H9 (cell line): ENCODE measurements around the gene FOXD2. TPM values are rescaled to one million over a fixed set of nuclear protein-coding genes. Genes with fewer than 3 reads are reported as not detected.

Experiments used
- DNase-seq: peaks from one replicate; pipeline ENCODE4 v3.0.0-alpha.2; 2017
- H2AFZ ChIP-seq: one replicate; pipeline ENCODE4 v1.6.1; 2013; ENCODE audit warnings: mild to moderate bottlenecking, low read length, control low read depth, moderate library complexity
- H2AK5ac ChIP-seq: 2 replicates; pipeline ENCODE4 v1.6.1; 2013; ENCODE audit warnings: low read length, control low read depth, mixed read lengths; ENCODE audit not compliant: insufficient read length
- H2BK120ac ChIP-seq: one replicate; pipeline ENCODE4 v1.6.1; 2013; ENCODE audit warnings: low read depth, mild to moderate bottlenecking, low read length, control low read depth, inconsistent platforms; ENCODE audit not compliant: poor library complexity, severe bottlenecking
- H2BK12ac ChIP-seq: 2 replicates; pipeline ENCODE4 v1.6.1; 2013; ENCODE audit warnings: low read length, control low read depth, mixed read lengths, low read depth; ENCODE audit not compliant: insufficient read length
- H2BK15ac ChIP-seq: 2 replicates; pipeline ENCODE4 v1.6.1; 2013; ENCODE audit warnings: low read depth, low read length, control low read depth
- H2BK20ac ChIP-seq: one replicate; pipeline ENCODE4 v1.6.1; 2013; ENCODE audit warnings: low read depth, mild to moderate bottlenecking, low read length, control low read depth, inconsistent platforms; ENCODE audit not compliant: poor library complexity, severe bottlenecking
- H2BK5ac ChIP-seq: 2 replicates; pipeline ENCODE4 v1.6.1; 2013; ENCODE audit warnings: low read length, control low read depth, mixed read lengths; ENCODE audit not compliant: insufficient read length
- H3K14ac ChIP-seq: 2 replicates; pipeline ENCODE4 v1.6.1; 2013; ENCODE audit warnings: low read length, control low read depth; ENCODE audit not compliant: insufficient read depth
- H3K18ac ChIP-seq: 2 replicates; pipeline ENCODE4 v1.6.1; 2013; ENCODE audit warnings: low read depth, mild to moderate bottlenecking, mixed read lengths, low read length, control low read depth; ENCODE audit not compliant: insufficient read length
- H3K23ac ChIP-seq: 2 replicates; pipeline ENCODE4 v1.6.1; 2013; ENCODE audit warnings: low read length, control low read depth, mixed read lengths, low read depth; ENCODE audit not compliant: insufficient read length
- H3K23me2 ChIP-seq: 2 replicates; pipeline ENCODE4 v1.6.1; 2013; ENCODE audit warnings: low read depth, mild to moderate bottlenecking, mixed read lengths, low read length, control low read depth; ENCODE audit not compliant: insufficient read length, poor library complexity, severe bottlenecking
- H3K27ac ChIP-seq: 2 replicates; pipeline ENCODE4 v1.5.1; 2013; ENCODE audit warnings: low read length, control low read depth, mixed read lengths, low read depth; ENCODE audit not compliant: insufficient read length
- H3K27me3 ChIP-seq: 2 replicates; pipeline ENCODE4 v1.6.1; 2013; ENCODE audit warnings: low read length, control low read depth, inconsistent platforms; ENCODE audit not compliant: insufficient read depth
- H3K4ac ChIP-seq: 2 replicates; pipeline ENCODE4 v1.6.1; 2013; ENCODE audit warnings: low read depth, mild to moderate bottlenecking, control low read depth, inconsistent platforms, low read length, moderate library complexity
- H3K4me1 ChIP-seq: 2 replicates; pipeline ENCODE4 v1.6.1; 2013; ENCODE audit warnings: low read length, control low read depth, inconsistent platforms; ENCODE audit not compliant: insufficient read depth
- H3K4me2 ChIP-seq: 2 replicates; pipeline ENCODE4 v1.6.1; 2013; ENCODE audit warnings: low read length, control low read depth, mixed read lengths; ENCODE audit not compliant: insufficient read length, insufficient read depth
- H3K56ac ChIP-seq: 2 replicates; pipeline ENCODE4 v1.6.1; 2013; ENCODE audit warnings: low read depth, mild to moderate bottlenecking, mixed read lengths, low read length, control low read depth; ENCODE audit not compliant: insufficient read length
- H3K79me1 ChIP-seq: 2 replicates; pipeline ENCODE4 v1.6.1; 2013; ENCODE audit warnings: low read depth, mild to moderate bottlenecking, moderate library complexity, low read length, control low read depth, inconsistent platforms; ENCODE audit not compliant: insufficient read depth, poor library complexity, severe bottlenecking
- H3K79me2 ChIP-seq: 2 replicates; pipeline ENCODE4 v1.6.1; 2013; ENCODE audit warnings: low read length, control low read depth, inconsistent platforms; ENCODE audit not compliant: insufficient read depth
- H3K9ac ChIP-seq: 2 replicates; pipeline ENCODE4 v1.6.1; 2013; ENCODE audit warnings: low read length, control low read depth, mixed read lengths; ENCODE audit not compliant: insufficient read length; ENCODE audit errors: extremely low read depth
- H3K9me3 ChIP-seq: one replicate; pipeline ENCODE4 v1.6.1; 2013; ENCODE audit warnings: low read depth, low read length, inconsistent platforms; ENCODE audit not compliant: control insufficient read depth
- H3T11ph ChIP-seq: one replicate; pipeline ENCODE4 v1.6.1; 2013; ENCODE audit warnings: mild to moderate bottlenecking, low read length, control low read depth, inconsistent platforms
- H4K20me1 ChIP-seq: one replicate; pipeline ENCODE4 v1.6.1; 2013; ENCODE audit not compliant: control insufficient read depth, insufficient read length, insufficient read depth
- H4K5ac ChIP-seq: 2 replicates; pipeline ENCODE4 v1.6.1; 2013; ENCODE audit warnings: low read depth, mild to moderate bottlenecking, mixed read lengths, low read length, control low read depth; ENCODE audit not compliant: insufficient read length
- H4K8ac ChIP-seq: replicated peaks from 2 replicates; pipeline ENCODE4 v1.6.1; 2013; ENCODE audit warnings: low read length, control low read depth, mixed read lengths, low read depth; ENCODE audit not compliant: insufficient read length
- H4K91ac ChIP-seq: 2 replicates; pipeline ENCODE4 v1.6.1; 2013; ENCODE audit warnings: low read depth, mild to moderate bottlenecking, moderate library complexity, mixed read lengths, low read length, control low read depth; ENCODE audit not compliant: insufficient read length
- H3K27ac Mint-ChIP-seq, 3 experiments: 2 replicates in 2 of 3; 3 replicates in 1 of 3; pipeline ENCODE4 v1.8.0; 2020 to 2021; ENCODE audit warnings: mixed read lengths in 3 of 3, mild to moderate bottlenecking in 1 of 3, moderate library complexity in 1 of 3
- H3K27me3 Mint-ChIP-seq: 2 replicates; pipeline ENCODE4 v1.8.0; 2021; ENCODE audit warnings: low read depth, mild to moderate bottlenecking, moderate library complexity, mixed read lengths
- H3K36me3 Mint-ChIP-seq, 3 experiments: 2 replicates in 2 of 3; 3 replicates in 1 of 3; pipeline ENCODE4 v1.8.0; 2020 to 2021; ENCODE audit warnings: low read depth in 3 of 3, mixed read lengths in 3 of 3; ENCODE audit not compliant: insufficient read depth in 1 of 3
- H3K4me1 Mint-ChIP-seq, 2 experiments: 2 replicates each; pipeline ENCODE4 v1.8.0; 2020; ENCODE audit warnings: mixed read lengths in 2 of 2
- H3K4me3 Mint-ChIP-seq, 2 experiments: 2 replicates in 1 of 2; 3 replicates in 1 of 2; pipeline ENCODE4 v1.8.0; 2020 to 2021; ENCODE audit warnings: mild to moderate bottlenecking in 2 of 2, mixed read lengths in 2 of 2, moderate library complexity in 1 of 2
- H3K9me3 Mint-ChIP-seq, 2 experiments: 2 replicates in 1 of 2; 3 replicates in 1 of 2; pipeline ENCODE4 v1.8.0; 2020; ENCODE audit warnings: mild to moderate bottlenecking in 2 of 2, mixed read lengths in 2 of 2, moderate library complexity in 1 of 2
- WGBS: extraction: QIAGEN DNeasy Blood & Tissue Kit; methylation state at CpG from one replicate; pipeline ENCODE4 v1.1.7; 2013; ENCODE audit warnings: missing lambda C conversion rate, low lambda C conversion rate, mixed read lengths; ENCODE audit not compliant: insufficient read length; ENCODE audit errors: extremely low coverage; 5-methylcytosine and 5-hydroxymethylcytosine counted together
- total RNA-seq: library from RNA; stranded (reverse); gene quantifications from 2 replicates; pipeline ENCODE4 v1.2.1, GENCODE V29; 2021
- TF ChIP-seq, protein P1 (sequence below): fragments of 200-600 bp; sonication (generic); conservative IDR thresholded peaks from 3 replicates; pipeline ENCODE4 v1.8.0; 2021; ENCODE audit warnings: antibody characterized with exemption, mild to moderate bottlenecking

Gene FOXD2
- total RNA-seq, 1 experiment from 2014 or later, result not detected

DNA sequence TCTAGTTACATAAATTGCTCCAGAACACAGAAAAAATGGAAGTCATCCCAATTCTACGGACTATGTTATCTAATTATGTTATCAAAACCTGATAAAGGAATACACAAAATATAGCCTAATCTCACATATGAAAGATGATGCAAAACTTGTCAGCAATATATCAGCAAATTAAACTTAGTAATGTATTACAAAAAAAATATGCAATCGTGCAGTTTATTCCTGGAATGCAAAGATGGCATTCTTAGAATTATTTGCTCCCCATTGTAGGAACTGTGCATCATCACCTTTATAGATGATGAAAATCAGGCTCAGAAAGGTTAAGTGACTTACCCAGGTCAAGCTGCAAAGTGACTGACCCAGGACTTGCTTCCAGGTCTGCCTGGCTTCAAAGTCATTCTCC is 14.0 kb upstream of the FOXD2 start:
- no peaks in the 10 kb centered on the region for H3K9me3 ChIP-seq
- H2AK5ac ChIP-seq, result no peak overlapping the region
- no peak overlapping the region for H2BK5ac ChIP-seq
- Mint-ChIP-seq H3K9me3 (peaks cover 0 to 3% of the 10 kb centered on the region in 2 experiments; a peak in 1 of 5 replicates), H3K27ac (no peak overlapping the region), H3K4me1 (peaks cover 10 to 12% of the 10 kb centered on the region in 2 experiments), H3K36me3 (no peaks in the 10 kb centered on the region), H3K4me3 (peak overlapping the region in 1 of 2 experiments; percentile 37; a peak in 1 of 5 replicates), H3K27me3 (peaks cover 97% of the 10 kb centered on the region)
- no peak overlapping the region for H2BK12ac ChIP-seq
- H2BK15ac ChIP-seq, result no peak overlapping the region
- WGBS, result no CpG with 5 or more reads among the region's 2 CpGs
- H3T11ph ChIP-seq, result no peak overlapping the region
- H3K27me3 ChIP-seq, result peaks cover 32% of the 10 kb centered on the region
- no peak overlapping the region for H2BK120ac ChIP-seq
- H4K20me1 ChIP-seq, result no peaks in the 10 kb centered on the region
- peak overlapping the region; percentile 24 for H3K4me2 ChIP-seq
- no peak overlapping the region for H3K9ac ChIP-seq
- peaks cover 1% of the 10 kb centered on the region; the same call in 1 of the 2 replicates for H3K4me1 ChIP-seq
- H3K23ac ChIP-seq, result no peak overlapping the region
- H4K91ac ChIP-seq, result no peak overlapping the region
- no peak overlapping the region for H3K14ac ChIP-seq
- H4K5ac ChIP-seq, result no peak overlapping the region
- H2BK20ac ChIP-seq, result no peak overlapping the region
- H3K23me2 ChIP-seq, result no peaks in the 10 kb centered on the region
- TF ChIP-seq, protein P1, sequence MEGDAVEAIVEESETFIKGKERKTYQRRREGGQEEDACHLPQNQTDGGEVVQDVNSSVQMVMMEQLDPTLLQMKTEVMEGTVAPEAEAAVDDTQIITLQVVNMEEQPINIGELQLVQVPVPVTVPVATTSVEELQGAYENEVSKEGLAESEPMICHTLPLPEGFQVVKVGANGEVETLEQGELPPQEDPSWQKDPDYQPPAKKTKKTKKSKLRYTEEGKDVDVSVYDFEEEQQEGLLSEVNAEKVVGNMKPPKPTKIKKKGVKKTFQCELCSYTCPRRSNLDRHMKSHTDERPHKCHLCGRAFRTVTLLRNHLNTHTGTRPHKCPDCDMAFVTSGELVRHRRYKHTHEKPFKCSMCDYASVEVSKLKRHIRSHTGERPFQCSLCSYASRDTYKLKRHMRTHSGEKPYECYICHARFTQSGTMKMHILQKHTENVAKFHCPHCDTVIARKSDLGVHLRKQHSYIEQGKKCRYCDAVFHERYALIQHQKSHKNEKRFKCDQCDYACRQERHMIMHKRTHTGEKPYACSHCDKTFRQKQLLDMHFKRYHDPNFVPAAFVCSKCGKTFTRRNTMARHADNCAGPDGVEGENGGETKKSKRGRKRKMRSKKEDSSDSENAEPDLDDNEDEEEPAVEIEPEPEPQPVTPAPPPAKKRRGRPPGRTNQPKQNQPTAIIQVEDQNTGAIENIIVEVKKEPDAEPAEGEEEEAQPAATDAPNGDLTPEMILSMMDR, result no peak
- no peak for DNase-seq
- no peak overlapping the region for H3K56ac ChIP-seq
- no peak overlapping the region for H3K4ac ChIP-seq
- H4K8ac ChIP-seq, result no peak overlapping the region
- H3K79me1 ChIP-seq, result no peaks in the 10 kb centered on the region
- no peaks in the 10 kb centered on the region for H3K79me2 ChIP-seq
- H2AFZ ChIP-seq, result no peak overlapping the region
- H3K18ac ChIP-seq, result no peak overlapping the region
- H3K27ac ChIP-seq, result no peak overlapping the region
